Measurements from ENCODE around the gene LARGE1. TPM values are rescaled to one million over a fixed set of nuclear protein-coding genes. Genes with fewer than 3 reads are reported as not detected.

The LARGE1 gene
- total and polyA plus RNA-seq, 2 of the 4 experiments (the other 2 are of a cell fraction), result 6.2 to 12.4 TPM

- ChIA-PET CTCF (no interaction called here), POLR2A (ENCODE audit: unreplicated experiment) (no interaction called here)
- H4K91ac ChIP-seq (ENCODE audit: insufficient read depth, low read depth, low read length), result no peak overlapping the region
- H4K5ac ChIP-seq (ENCODE audit: low read depth, low read length), result no peak overlapping the region
- no peaks in the 10 kb centered on the region; the same call in 1 of the 2 replicates for H4K20me1 ChIP-seq (ENCODE audit: insufficient read depth, low read length)
- no peak overlapping the region for H3K4ac ChIP-seq (ENCODE audit: low read depth, low read length)
- in situ Hi-C loops (cut with MboI; ENCODE audit: low sequenced_read_pairs), result no loop called here
- TF ChIP-seq BHLHE40 (IDR thresholded peaks at IDR 0.05; ENCODE audit: low read depth, low read length) (no peak), RFX5 (IDR thresholded peaks at IDR 0.05; ENCODE audit: low read depth, low read length) (no peak), SMC3 (IDR thresholded peaks at IDR 0.05; ENCODE audit: low read depth, low read length) (no peak), CHD1 (IDR thresholded peaks at IDR 0.05; ENCODE audit: low read depth, low read length) (no peak), MXI1 (IDR thresholded peaks at IDR 0.05; ENCODE audit: borderline replicate concordance, low read depth, low read length) (no peak), CEBPB (IDR thresholded peaks at IDR 0.05; ENCODE audit: low read depth, low read length) (no peak), POLR2A (IDR thresholded peaks at IDR 0.05; ENCODE audit: low read depth, low read length) (no peak)
- TF ChIP-seq, protein P1, sequence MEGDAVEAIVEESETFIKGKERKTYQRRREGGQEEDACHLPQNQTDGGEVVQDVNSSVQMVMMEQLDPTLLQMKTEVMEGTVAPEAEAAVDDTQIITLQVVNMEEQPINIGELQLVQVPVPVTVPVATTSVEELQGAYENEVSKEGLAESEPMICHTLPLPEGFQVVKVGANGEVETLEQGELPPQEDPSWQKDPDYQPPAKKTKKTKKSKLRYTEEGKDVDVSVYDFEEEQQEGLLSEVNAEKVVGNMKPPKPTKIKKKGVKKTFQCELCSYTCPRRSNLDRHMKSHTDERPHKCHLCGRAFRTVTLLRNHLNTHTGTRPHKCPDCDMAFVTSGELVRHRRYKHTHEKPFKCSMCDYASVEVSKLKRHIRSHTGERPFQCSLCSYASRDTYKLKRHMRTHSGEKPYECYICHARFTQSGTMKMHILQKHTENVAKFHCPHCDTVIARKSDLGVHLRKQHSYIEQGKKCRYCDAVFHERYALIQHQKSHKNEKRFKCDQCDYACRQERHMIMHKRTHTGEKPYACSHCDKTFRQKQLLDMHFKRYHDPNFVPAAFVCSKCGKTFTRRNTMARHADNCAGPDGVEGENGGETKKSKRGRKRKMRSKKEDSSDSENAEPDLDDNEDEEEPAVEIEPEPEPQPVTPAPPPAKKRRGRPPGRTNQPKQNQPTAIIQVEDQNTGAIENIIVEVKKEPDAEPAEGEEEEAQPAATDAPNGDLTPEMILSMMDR (conservative IDR thresholded peaks at IDR 0.05; ENCODE audit: low read depth, low read length), result no peak
- H3K4me2 ChIP-seq (ENCODE audit: low read depth, low read length), result no peak overlapping the region
- peaks cover 7% of the 10 kb centered on the region; the same call in 1 of the 2 replicates for H3K4me1 ChIP-seq (ENCODE audit: control insufficient read depth, insufficient read depth, low read length)
- no peak overlapping the region for H2AK9ac ChIP-seq (replicated peaks; ENCODE audit: low read depth, low read length, poor library complexity)
- H3K79me1 ChIP-seq (ENCODE audit: low read depth in 1 of 2, low read length in 2 of 2), result peaks cover 23 to 35% of the 10 kb centered on the region in 2 experiments
- no peak overlapping the region for H3K14ac ChIP-seq (replicated peaks; ENCODE audit: low read depth, low read length)
- no peak overlapping the region for H3K23ac ChIP-seq (ENCODE audit: low read depth, low read length)
- no TSS peak for BruUV-seq (replicated peaks)
- intact Hi-C loops (cut with micrococcal nuclease), result no loop called here
- no peak overlapping the region for H2BK15ac ChIP-seq (ENCODE audit: low read depth, low read length)
- dilution Hi-C loops (cut with HindIII; ENCODE audit: low sequenced_read_pairs, unreplicated experiment), result no loop called here
- no peak overlapping the region for H3K18ac ChIP-seq (ENCODE audit: low read depth, low read length)
- H2AFZ ChIP-seq (replicated peaks; ENCODE audit: low read length, poor library complexity), result no peak overlapping the region
- no peaks in the 10 kb centered on the region for H3K36me3 ChIP-seq (ENCODE audit: control insufficient read depth, insufficient read depth, low read length)
- no peak for ATAC-seq (ENCODE audit: low read depth)
- H3K9me1 ChIP-seq (ENCODE audit: insufficient read depth, low read length), result peaks cover 11% of the 10 kb centered on the region
- WGBS, 2 experiments (ENCODE audit: extremely low coverage in 2 of 2, insufficient read length in 1 of 2), result no CpG with 5 or more reads among the region's 7 CpGs
- H4K8ac ChIP-seq (ENCODE audit: low read depth in 2 of 2, low read length in 2 of 2), result no peak overlapping the region
- H3K4me3 ChIP-seq (ENCODE audit: insufficient read depth, low read depth, low read length), result no peak overlapping the region
- no peak for DNase-seq
- no peak overlapping the region for H2BK5ac ChIP-seq (ENCODE audit: low read depth, low read length, poor library complexity, severe bottlenecking)
- H3K56ac ChIP-seq (ENCODE audit: extremely low read depth, insufficient read depth, low read length), result no peak overlapping the region
- H3K9me3 ChIP-seq (ENCODE audit: control insufficient read depth, insufficient read depth, low read length), result peaks cover 2% of the 10 kb centered on the region; the same call in 1 of the 2 replicates
- H2BK120ac ChIP-seq (ENCODE audit: low read depth, low read length), result no peak overlapping the region
- no peaks in the 10 kb centered on the region for H3K27me3 ChIP-seq (ENCODE audit: control insufficient read depth, insufficient read depth, low read length)
- no peak overlapping the region for H2AK5ac ChIP-seq (ENCODE audit: low read depth, low read length)
- H3K9ac ChIP-seq (ENCODE audit: low read depth, low read length), result no peak overlapping the region
- no peak overlapping the region for H2BK20ac ChIP-seq (ENCODE audit: low read depth, low read length)
- H3K27ac ChIP-seq (ENCODE audit: insufficient read depth, low read length), result no peak overlapping the region
Measured at GRCh38 chr22:33893512-33893911, 26.8 kb downstream of the LARGE1 start.

Data from IMR-90 (cell line).